ENCODE data around the gene CARNS1. TPM values are rescaled to one million over a fixed set of nuclear protein-coding genes. Genes with fewer than 3 reads are reported as not detected.

Gene CARNS1
- total and polyA plus RNA-seq, 2 of the 13 experiments (the other 11 are each of a cell fraction or from before 2014, with no cell fraction given), result not detected

GRCh38 chr11:67393990-67394389 lies 21.5 kb upstream of the CARNS1 start:
- FAIRE-seq (no peak), ATAC-seq (no peak), DNase-seq (ENCODE audit: low spot score) (no peak)
- peaks cover 35% of the 10 kb centered on the region for H3K4me1 ChIP-seq (ENCODE audit: insufficient read depth, low read length)
- H3K4me2 ChIP-seq (ENCODE audit: low read depth, low read length), result no peak overlapping the region
- no peaks in the 10 kb centered on the region for H4K20me1 ChIP-seq (ENCODE audit: insufficient read depth, low read length)
- 84% methylated on average over 5 of the region's 5 CpGs for WGBS (ENCODE audit: low lambda C conversion rate)
- H3K4me3 ChIP-seq (replicated peaks in 1 of 3; ENCODE audit: insufficient read depth in 1 of 3, low read depth in 2 of 3, low read length in 3 of 3), result no peak overlapping the region
- ChIA-PET POLR2A (interaction anchor here (3.8 kb wide), 1 partner anchor 7 kb away, joined by 81 read pairs; the partner anchor contains the start of gene PPP1CA), CTCF (ENCODE audit: low intra/inter-chr PET ratio, low total read pairs) (no interaction called here)
- H3K79me2 ChIP-seq (ENCODE audit: insufficient read depth, low read length), result peaks cover 10% of the 10 kb centered on the region
- no peak overlapping the region for H2AFZ ChIP-seq (ENCODE audit: low read length)
- no peak overlapping the region for H3K27ac ChIP-seq (ENCODE audit: extremely low read length, insufficient read depth, low read length)
- no TSS peak for BruUV-seq (replicated peaks)
- no peaks in the 10 kb centered on the region for H3K9me3 ChIP-seq (ENCODE audit: low read length)
- H3K27me3 ChIP-seq (ENCODE audit: control insufficient read depth in 1 of 2, insufficient read depth in 2 of 2, low read length in 2 of 2), result no peaks in the 10 kb centered on the region
- intact Hi-C loops (cut with micrococcal nuclease; ENCODE audit: unreplicated experiment) (no loop called here), in situ Hi-C loops (cut with HindIII; ENCODE audit: extremely low pct_ligation_motif_present, low pct_unique_long_range_greater_than_20kb) (no loop called here)
- TF ChIP-seq MYNN (CRISPR knock-in tag; IDR thresholded peaks at IDR 0.05; ENCODE audit: low read depth), result no peak
- no peak for TF ChIP-seq ZNF280D (CRISPR knock-in tag; IDR thresholded peaks at IDR 0.05)
- no peak for TF ChIP-seq REXO4 (CRISPR knock-in tag; IDR thresholded peaks at IDR 0.05; ENCODE audit: borderline replicate concordance)
- TF ChIP-seq ZMYM4 (CRISPR knock-in tag; IDR thresholded peaks at IDR 0.05), result no peak
- no peak for TF ChIP-seq ZUFSP (CRISPR knock-in tag; IDR thresholded peaks at IDR 0.05; ENCODE audit: borderline replicate concordance)
- no peak for TF ChIP-seq HINFP (CRISPR knock-in tag; IDR thresholded peaks at IDR 0.05; ENCODE audit: low read depth)
- TF ChIP-seq ZNF607 (CRISPR knock-in tag; IDR thresholded peaks at IDR 0.05; ENCODE audit: borderline replicate concordance), result no peak
- no peak for TF ChIP-seq NFE2L2 (IDR thresholded peaks at IDR 0.05; ENCODE audit: low read length)
- TF ChIP-seq NBN (conservative IDR thresholded peaks at IDR 0.05), result no peak
- TF ChIP-seq PCBP2 (optimal IDR thresholded peaks at IDR 0.05; ENCODE audit: low read depth, low read length, poor library complexity, severe bottlenecking), result no peak
- peaks cover 14 to 24% of the 10 kb centered on the region in 2 experiments; a peak in 4 of 5 replicates for H3K36me3 ChIP-seq (replicated peaks in 1 of 2; ENCODE audit: control insufficient read depth in 1 of 2, insufficient read depth in 2 of 2, low read length in 2 of 2)
- no peak overlapping the region for H3K9ac ChIP-seq (ENCODE audit: insufficient read depth, low read depth, low read length)
